ENCODE data around the gene BCAS2. TPM values are rescaled to one million over a fixed set of nuclear protein-coding genes. Genes with fewer than 3 reads are reported as not detected.

The BCAS2 gene
- 62.3 and 62.7 TPM in 2 replicates for total RNA-seq

DNA sequence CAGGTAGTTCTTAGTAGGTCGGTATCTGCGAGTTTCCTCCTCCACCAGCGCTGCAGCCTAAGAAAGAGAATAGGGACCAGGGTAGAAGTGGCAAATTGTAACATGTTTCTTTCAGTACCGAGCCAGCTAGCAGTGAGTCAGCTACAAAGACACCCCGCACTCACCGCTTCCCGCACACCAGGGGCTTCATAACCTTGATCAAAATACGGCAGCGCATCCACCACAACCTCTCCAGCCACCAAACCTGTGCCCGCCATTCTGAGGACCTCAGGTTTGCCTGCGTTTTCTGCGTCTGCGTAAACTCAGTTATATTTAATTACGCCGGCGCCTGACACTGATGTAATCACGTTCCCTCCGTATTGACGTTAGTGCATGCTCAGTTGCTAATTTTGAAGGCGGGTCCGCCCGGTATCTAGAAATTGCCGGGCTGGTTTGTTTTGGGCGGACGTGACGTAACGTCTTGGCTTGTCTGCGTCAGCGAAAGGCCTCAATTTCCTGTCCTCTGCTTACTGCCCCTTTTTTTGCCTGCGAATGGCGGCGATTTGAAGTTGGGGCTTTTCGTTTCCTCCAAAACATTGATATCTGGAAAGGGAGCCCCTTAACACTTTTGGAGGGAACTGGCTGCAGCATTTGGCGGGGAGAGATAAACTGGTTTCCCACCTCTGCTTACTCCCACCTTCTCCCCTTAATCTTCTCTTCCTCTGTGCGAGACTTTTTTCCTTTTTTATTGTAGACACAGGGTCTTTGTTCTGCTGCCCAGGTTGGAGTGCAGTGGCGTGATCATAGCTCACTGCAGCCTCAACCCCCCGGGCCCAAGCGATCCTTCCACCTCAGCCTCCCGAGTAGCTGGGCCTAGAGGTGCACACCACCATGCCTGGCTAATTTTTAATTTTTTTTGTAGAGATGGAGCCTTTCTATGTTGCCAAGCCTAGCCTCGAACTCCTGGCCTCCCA is at the start of gene BCAS2:
Gene BCAS2 (minus strand): TSS at position 281 of the 953 bp plus-strand sequence. CDS start 24 bp downstream, at position 257.

Other genes with a start within 250 kb of the BCAS2 start
- gene TRIM33, start 70.4 kb downstream of the BCAS2 start, total RNA-seq = 23.6 and 28.8 TPM in 2 replicates
- 1.5 and 3.7 TPM in 2 replicates for gene DENND2C, start 88.4 kb upstream of the BCAS2 start, total RNA-seq
- not detected in 2 replicates for gene AMPD1, start 113.9 kb upstream of the BCAS2 start, total RNA-seq
- 39.2 and 80.5 TPM in 2 replicates for gene NRAS, start 135.2 kb upstream of the BCAS2 start, total RNA-seq
- gene CSDE1, start 176.4 kb upstream of the BCAS2 start, total RNA-seq = 682 and 1,330 TPM in 2 replicates
- gene SIKE1, start 199.1 kb upstream of the BCAS2 start, total RNA-seq = 59.6 and 81.5 TPM in 2 replicates